ENCODE data around the gene GIMAP6.

GIMAP6 gene

GRCh38 chr7:150660939-150661613, 28.9 kb upstream of the GIMAP6 start:
- DNase-seq (ENCODE audit: low read depth in 1 of 2, low spot score in 1 of 2), result no peak
- no peak overlapping the region for H3K4me3 ChIP-seq (replicated peaks; ENCODE audit: insufficient read depth, low read length)
- no peaks in the 10 kb centered on the region for H3K27me3 ChIP-seq (ENCODE audit: insufficient read depth, poor library complexity, severe bottlenecking)
- no peak overlapping the region for H3K27ac ChIP-seq (replicated peaks)
- TF ChIP-seq POLR2AphosphoS5 (IDR thresholded peaks at IDR 0.05; ENCODE audit: low read depth) (no peak), GABPA (IDR thresholded peaks at IDR 0.05; ENCODE audit: low read depth) (no peak), SPI1 (IDR thresholded peaks at IDR 0.05; ENCODE audit: borderline replicate concordance, low read depth) (no peak)
- TF ChIP-seq, protein P1, sequence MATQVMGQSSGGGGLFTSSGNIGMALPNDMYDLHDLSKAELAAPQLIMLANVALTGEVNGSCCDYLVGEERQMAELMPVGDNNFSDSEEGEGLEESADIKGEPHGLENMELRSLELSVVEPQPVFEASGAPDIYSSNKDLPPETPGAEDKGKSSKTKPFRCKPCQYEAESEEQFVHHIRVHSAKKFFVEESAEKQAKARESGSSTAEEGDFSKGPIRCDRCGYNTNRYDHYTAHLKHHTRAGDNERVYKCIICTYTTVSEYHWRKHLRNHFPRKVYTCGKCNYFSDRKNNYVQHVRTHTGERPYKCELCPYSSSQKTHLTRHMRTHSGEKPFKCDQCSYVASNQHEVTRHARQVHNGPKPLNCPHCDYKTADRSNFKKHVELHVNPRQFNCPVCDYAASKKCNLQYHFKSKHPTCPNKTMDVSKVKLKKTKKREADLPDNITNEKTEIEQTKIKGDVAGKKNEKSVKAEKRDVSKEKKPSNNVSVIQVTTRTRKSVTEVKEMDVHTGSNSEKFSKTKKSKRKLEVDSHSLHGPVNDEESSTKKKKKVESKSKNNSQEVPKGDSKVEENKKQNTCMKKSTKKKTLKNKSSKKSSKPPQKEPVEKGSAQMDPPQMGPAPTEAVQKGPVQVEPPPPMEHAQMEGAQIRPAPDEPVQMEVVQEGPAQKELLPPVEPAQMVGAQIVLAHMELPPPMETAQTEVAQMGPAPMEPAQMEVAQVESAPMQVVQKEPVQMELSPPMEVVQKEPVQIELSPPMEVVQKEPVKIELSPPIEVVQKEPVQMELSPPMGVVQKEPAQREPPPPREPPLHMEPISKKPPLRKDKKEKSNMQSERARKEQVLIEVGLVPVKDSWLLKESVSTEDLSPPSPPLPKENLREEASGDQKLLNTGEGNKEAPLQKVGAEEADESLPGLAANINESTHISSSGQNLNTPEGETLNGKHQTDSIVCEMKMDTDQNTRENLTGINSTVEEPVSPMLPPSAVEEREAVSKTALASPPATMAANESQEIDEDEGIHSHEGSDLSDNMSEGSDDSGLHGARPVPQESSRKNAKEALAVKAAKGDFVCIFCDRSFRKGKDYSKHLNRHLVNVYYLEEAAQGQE (IDR thresholded peaks at IDR 0.05; ENCODE audit: insufficient replicate concordance, low read depth), result no peak
- TF ChIP-seq, protein P2, sequence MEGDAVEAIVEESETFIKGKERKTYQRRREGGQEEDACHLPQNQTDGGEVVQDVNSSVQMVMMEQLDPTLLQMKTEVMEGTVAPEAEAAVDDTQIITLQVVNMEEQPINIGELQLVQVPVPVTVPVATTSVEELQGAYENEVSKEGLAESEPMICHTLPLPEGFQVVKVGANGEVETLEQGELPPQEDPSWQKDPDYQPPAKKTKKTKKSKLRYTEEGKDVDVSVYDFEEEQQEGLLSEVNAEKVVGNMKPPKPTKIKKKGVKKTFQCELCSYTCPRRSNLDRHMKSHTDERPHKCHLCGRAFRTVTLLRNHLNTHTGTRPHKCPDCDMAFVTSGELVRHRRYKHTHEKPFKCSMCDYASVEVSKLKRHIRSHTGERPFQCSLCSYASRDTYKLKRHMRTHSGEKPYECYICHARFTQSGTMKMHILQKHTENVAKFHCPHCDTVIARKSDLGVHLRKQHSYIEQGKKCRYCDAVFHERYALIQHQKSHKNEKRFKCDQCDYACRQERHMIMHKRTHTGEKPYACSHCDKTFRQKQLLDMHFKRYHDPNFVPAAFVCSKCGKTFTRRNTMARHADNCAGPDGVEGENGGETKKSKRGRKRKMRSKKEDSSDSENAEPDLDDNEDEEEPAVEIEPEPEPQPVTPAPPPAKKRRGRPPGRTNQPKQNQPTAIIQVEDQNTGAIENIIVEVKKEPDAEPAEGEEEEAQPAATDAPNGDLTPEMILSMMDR (IDR thresholded peaks at IDR 0.05; ENCODE audit: insufficient read depth, low read length), result no peak

DNA sequence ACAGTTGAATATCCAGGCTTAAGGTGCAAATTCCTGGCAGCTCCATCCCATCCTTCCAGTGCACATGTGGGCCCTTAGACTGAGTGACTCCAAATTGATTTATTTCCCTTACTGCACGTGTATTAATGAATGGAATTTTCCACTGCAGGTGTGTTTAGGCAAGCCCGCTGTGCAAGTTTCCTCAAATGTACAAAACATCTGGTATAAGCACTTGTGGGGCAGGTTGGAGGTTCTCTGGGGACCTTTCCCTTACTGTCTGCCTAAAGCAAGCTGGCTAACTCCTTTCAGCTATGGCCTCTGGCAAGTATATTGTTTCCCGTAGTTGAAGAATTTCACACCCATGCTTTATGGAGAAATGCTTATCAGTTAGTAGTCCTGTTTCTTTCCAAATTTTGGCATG, 25.3 kb upstream of the GIMAP6 start:
- Histone ChIP-seq H3K27ac (replicated peaks) (no peak overlapping the region), H3K27me3 (ENCODE audit: insufficient read depth, poor library complexity, severe bottlenecking) (no peaks in the 10 kb centered on the region), H3K4me3 (replicated peaks; ENCODE audit: insufficient read depth, low read length) (no peak overlapping the region)
- no peak for DNase-seq (ENCODE audit: low read depth in 1 of 2, low spot score in 1 of 2)
- TF ChIP-seq, protein P1 (IDR thresholded peaks at IDR 0.05; ENCODE audit: insufficient replicate concordance, low read depth), result no peak
- TF ChIP-seq POLR2AphosphoS5 (IDR thresholded peaks at IDR 0.05; ENCODE audit: low read depth) (no peak), GABPA (IDR thresholded peaks at IDR 0.05; ENCODE audit: low read depth) (no peak), SPI1 (IDR thresholded peaks at IDR 0.05; ENCODE audit: borderline replicate concordance, low read depth) (no peak)
- TF ChIP-seq, protein P2 (IDR thresholded peaks at IDR 0.05; ENCODE audit: insufficient read depth, low read length), result no peak

DNA sequence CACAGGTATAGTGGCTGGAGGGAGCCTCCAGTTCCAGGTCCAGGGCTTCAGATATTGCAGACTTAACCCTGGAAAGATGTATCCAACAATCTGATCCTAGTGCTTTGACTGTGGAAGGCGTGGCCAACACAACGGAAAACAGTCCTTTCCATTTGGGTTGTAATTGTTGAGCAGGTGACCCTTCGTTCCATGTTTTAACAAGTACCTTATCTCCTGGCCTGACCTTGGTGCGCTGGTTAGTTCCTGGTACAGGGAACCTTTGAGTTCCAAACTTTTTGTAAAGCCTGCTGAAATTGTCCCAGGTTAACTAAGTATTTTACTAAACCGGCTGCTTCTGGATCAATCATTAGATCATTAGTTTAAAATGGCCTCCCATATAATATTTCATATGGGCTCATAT, 23.9 kb upstream of the GIMAP6 start:
- Histone ChIP-seq H3K27ac (replicated peaks) (no peak overlapping the region), H3K27me3 (ENCODE audit: insufficient read depth, poor library complexity, severe bottlenecking) (no peaks in the 10 kb centered on the region), H3K4me3 (replicated peaks; ENCODE audit: insufficient read depth, low read length) (no peak overlapping the region)
- no peak for TF ChIP-seq POLR2AphosphoS5 (IDR thresholded peaks at IDR 0.05; ENCODE audit: low read depth)
- TF ChIP-seq, protein P1 (IDR thresholded peaks at IDR 0.05; ENCODE audit: insufficient replicate concordance, low read depth), result no peak
- no peak for TF ChIP-seq GABPA (IDR thresholded peaks at IDR 0.05; ENCODE audit: low read depth)
- no peak for TF ChIP-seq SPI1 (IDR thresholded peaks at IDR 0.05; ENCODE audit: borderline replicate concordance, low read depth)
- TF ChIP-seq, protein P2 (IDR thresholded peaks at IDR 0.05; ENCODE audit: insufficient read depth, low read length), result no peak
- DNase-seq (ENCODE audit: low read depth in 1 of 2, low spot score in 1 of 2), result no peak

Data from HL-60 (cell line).